ENCODE results near the gene ZGPAT. TPM values are rescaled to one million over a fixed set of nuclear protein-coding genes. Genes with fewer than 3 reads are reported as not detected.
A peak's percentile ranks its signal among the peaks of the same experiment; 100 is the strongest.

The ZGPAT gene
- total and polyA plus RNA-seq, 2 of the 4 experiments (the other 2 are of a cell fraction), result 13.4 to 20.2 TPM

GRCh38 chr20:63690898-63691710 is 16.7 kb upstream of the ZGPAT start:
- BruUV-seq (replicated peaks), result no TSS peak
- no peak overlapping the region for H3K18ac ChIP-seq (ENCODE audit: low read depth, low read length)
- no peaks in the 10 kb centered on the region for H4K20me1 ChIP-seq (ENCODE audit: insufficient read depth, low read length)
- H3K9me3 ChIP-seq (ENCODE audit: control insufficient read depth, insufficient read depth, low read length), result no peaks in the 10 kb centered on the region
- dilution Hi-C loops (cut with HindIII; ENCODE audit: low sequenced_read_pairs, unreplicated experiment), result no loop called here
- ATAC-seq (ENCODE audit: low read depth) (no peak), DNase-seq (no peak)
- H3K4me3 ChIP-seq (ENCODE audit: insufficient read depth, low read depth, low read length), result no peak overlapping the region
- no peaks in the 10 kb centered on the region for H3K27me3 ChIP-seq (ENCODE audit: control insufficient read depth, insufficient read depth, low read length)
- H3K4me2 ChIP-seq (ENCODE audit: low read depth, low read length), result no peak overlapping the region
- H4K8ac ChIP-seq (ENCODE audit: low read depth in 2 of 2, low read length in 2 of 2), result no peak overlapping the region
- no peak overlapping the region for H2BK15ac ChIP-seq (ENCODE audit: low read depth, low read length)
- no peak overlapping the region for H4K91ac ChIP-seq (ENCODE audit: insufficient read depth, low read depth, low read length)
- no peak for TF ChIP-seq RAD21 (IDR thresholded peaks at IDR 0.05; ENCODE audit: low read length)
- no peak for TF ChIP-seq MAZ (IDR thresholded peaks at IDR 0.05; ENCODE audit: borderline replicate concordance, low read depth, low read length)
- H3K36me3 ChIP-seq (ENCODE audit: control insufficient read depth, insufficient read depth, low read length), result peaks cover 9% of the 10 kb centered on the region; the same call in 1 of the 2 replicates
- no peak overlapping the region; the same call in 1 of the 2 replicates for H2AK5ac ChIP-seq (ENCODE audit: low read depth, low read length)
- H3K4me1 ChIP-seq (ENCODE audit: control insufficient read depth, insufficient read depth, low read length), result peaks cover 14% of the 10 kb centered on the region
- H2BK5ac ChIP-seq (ENCODE audit: low read depth, low read length, poor library complexity, severe bottlenecking), result no peak overlapping the region
- H4K5ac ChIP-seq (ENCODE audit: low read depth, low read length), result no peak overlapping the region
- H2BK120ac ChIP-seq (ENCODE audit: low read depth, low read length), result no peak overlapping the region
- ChIA-PET CTCF (interaction anchor here (0.6 kb wide), 1 partner anchor 136 kb away, joined by 7 read pairs; no protein-coding TSS in a partner anchor), POLR2A (ENCODE audit: unreplicated experiment) (no interaction called here)
- no peak overlapping the region for H3K27ac ChIP-seq (ENCODE audit: insufficient read depth, low read length)
- peaks cover 0 to 15% of the 10 kb centered on the region in 2 experiments; a peak in 2 of 4 replicates for H3K79me1 ChIP-seq (ENCODE audit: low read depth in 1 of 2, low read length in 2 of 2)
- peak overlapping the region; percentile 32 for H2AFZ ChIP-seq (replicated peaks; ENCODE audit: low read length, poor library complexity)
- intact Hi-C loops (cut with micrococcal nuclease), result no loop called here
- peaks cover 9% of the 10 kb centered on the region for H3K9me1 ChIP-seq (ENCODE audit: insufficient read depth, low read length)
- WGBS, 2 experiments (ENCODE audit: extremely low coverage in 2 of 2, insufficient read length in 1 of 2), result 91% methylated on average over 16 of the region's 24 CpGs; no CpG with 5 or more reads in 1 of the 2 experiments
- H3K14ac ChIP-seq (replicated peaks; ENCODE audit: low read depth, low read length), result no peak overlapping the region
- no peak overlapping the region for H3K23ac ChIP-seq (ENCODE audit: low read depth, low read length)
- in situ Hi-C loops (cut with MboI; ENCODE audit: low sequenced_read_pairs), result no loop called here
- H3K9ac ChIP-seq (ENCODE audit: low read depth, low read length), result no peak overlapping the region
- no peak overlapping the region for H3K56ac ChIP-seq (ENCODE audit: extremely low read depth, insufficient read depth, low read length)
- no peak overlapping the region for H2BK20ac ChIP-seq (ENCODE audit: low read depth, low read length)
- H2AK9ac ChIP-seq (replicated peaks; ENCODE audit: low read depth, low read length, poor library complexity), result peak overlapping the region; percentile 76
- no peak overlapping the region for H3K4ac ChIP-seq (ENCODE audit: low read depth, low read length)

Measured in IMR-90 (cell line).